DMS53 treated with DMSO at 0.1 percent for 48 hours (cell line): Measurements from ENCODE around the gene ELAVL4.

Experiments used
- DNase-seq: peaks from one replicate; lab custom pipeline; 2025; ENCODE audit not compliant: unreplicated experiment; lab: John Stamatoyannopoulos, UW

Gene ELAVL4

DNA sequence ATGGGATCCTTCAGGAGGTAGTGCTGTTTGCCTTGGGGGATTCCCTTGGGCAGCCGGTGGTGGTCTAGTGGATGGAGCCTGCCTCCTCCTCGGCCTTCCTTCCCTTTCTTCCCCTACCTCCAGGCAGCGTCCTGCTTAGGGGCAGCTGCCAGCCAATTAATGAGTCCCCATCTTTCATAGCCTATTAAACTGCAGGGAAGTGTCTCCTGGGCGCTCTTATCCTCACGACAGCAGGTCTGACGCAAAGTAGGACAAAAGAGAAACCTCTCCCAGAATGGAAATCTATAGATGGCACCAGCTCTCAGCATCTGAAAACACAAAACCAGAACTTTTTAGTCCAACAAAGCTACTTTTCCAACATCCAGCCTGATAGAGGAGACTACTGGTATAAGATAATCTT, 69.3 kb downstream of the ELAVL4 start:
- DNase-seq: no peak

DNA sequence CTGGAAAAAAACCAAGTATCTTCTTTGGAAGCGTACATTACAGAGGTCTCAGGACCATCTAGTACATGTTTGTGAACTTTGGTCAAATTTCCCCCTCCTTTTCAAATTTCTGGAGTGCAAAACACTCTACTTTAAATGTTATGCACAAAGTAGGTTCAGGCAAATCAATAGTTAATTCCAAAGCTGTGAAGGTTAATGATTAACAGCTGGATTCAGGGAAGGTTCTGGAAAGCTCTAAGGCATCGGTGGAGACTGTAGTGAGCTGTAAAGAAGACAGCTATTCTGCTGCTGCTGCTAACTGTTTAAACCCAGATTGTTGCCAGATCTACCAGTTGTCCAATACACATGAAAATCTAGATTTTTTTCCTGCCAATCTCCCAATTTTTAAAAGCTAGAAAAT, 70.9 kb downstream of the ELAVL4 start:
- peak; percentile 28 for DNase-seq

DNA sequence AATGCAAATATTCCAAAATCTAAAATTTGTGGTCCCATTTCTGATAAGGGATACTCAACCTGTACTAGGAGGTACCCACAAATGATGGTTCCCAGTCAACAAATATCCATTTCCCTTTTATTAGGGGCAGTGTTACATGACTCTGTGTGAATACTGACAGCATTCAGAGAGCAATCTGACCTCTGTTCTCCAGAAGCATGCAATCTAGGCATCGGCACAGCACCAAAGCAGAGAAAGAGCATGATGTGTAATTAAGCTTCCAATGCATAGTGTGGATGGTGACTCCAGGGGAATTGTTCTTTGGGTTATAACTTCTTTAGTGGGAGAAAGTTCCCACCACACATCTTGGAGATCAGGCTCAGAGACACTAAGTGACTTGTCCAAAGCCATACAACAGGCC, 71.6 kb downstream of the ELAVL4 start:
- DNase-seq: no peak

DNA sequence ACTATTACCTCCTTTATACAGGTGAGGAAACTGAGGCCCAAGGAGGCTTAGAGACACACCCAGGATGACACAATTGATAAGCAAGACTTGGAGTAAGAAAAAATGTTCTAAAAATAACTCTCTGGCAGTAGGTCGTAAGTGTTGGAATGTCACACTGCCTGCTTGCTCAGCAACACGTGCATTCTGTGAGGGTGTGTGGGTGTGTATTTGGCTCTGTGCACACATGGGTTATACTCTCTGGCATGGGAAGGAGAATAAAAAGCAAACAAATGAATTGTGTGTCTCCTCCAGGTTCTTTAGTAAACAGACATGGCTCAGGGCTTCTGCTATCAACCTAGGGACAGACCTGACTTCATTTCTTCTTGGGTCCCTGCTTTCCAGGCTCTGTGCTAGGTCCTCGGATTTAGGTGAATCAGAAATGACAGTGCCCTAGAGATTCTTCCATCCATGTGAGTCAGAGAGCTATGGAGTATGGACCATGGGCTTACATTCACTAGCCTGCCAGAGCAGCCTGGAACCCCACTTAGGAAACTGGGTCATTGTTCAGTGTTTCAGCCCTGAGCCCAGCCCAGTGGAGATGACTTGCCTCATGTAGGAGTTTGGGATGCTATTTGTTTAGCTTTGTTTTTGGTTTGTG, 72.4 kb downstream of the ELAVL4 start:
- no peak for DNase-seq

DNA sequence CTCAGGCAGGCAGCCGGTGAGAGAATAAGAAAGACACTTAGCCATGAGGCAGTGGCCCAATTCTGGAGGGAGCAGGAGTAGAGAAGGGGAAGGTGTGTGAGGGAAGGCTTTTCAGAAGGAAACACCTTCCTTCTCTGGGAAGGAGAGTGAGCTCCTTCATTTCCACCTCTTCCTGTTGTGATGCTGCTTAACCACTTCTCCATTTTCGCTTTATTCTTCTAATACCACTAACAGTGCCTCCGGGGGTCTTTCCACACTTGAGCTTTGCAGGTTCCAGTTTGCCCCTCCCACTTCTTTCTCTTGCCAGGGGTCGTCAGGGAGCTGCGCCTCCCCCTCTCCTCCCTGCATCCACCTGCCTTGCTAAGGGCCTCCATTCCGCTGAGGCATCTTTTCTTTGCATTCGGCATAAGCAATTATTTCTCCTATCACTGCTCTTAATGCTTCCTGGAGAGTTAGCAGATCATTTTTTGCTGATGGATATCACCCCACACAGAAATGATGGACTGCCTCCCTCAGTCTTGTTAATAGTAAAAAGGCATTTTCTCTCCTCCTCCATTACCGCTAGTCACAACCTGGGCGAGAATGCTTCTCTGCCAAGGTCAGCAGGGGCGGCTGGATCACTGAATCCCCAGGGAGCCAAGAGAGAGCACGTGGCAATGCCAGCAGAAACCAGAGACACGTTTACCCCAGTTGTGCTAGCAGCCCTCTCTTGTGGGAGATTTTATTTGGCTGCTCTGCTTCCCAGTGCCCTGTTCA, 74.8 kb downstream of the ELAVL4 start:
- DNase-seq: no peak

DNA sequence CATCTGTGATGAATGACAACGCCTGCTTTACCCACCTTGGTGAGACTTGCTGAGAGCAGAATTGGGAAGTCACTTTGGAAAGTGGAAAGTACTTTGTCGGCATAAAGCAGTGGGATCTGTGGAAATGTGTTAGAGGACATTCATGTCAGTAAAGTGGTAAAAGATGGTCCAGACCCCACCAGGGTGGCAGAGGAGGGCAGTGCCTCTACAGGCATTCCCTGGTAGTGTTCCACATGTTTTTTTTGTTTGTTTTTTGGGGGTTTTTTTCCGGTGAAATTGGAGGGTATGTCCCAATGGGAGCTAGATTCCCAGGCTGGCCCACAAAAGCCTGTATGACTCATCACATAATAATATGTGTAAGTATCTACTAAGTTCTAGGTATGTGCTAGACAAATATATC, 80.6 kb downstream of the ELAVL4 start:
- no peak for DNase-seq

DNA sequence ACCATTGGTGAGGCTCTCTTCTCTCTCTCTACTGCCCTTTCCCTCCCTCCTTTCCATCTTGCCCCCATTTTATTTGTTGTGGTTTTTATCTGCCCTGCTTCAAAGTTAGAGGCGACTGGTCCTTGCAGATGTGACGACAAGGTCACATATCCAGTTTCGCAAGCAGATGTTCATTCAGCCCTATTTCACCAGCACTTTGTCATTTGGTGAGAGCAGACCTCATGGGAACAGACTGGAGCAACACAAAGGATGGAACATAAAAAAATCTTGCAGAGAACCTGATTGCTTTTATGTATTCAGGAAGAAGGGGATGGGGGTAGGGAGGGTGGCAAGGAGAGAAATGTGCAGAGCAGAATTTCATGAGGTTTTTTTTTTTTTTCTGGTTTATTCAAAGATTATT, 84.3 kb downstream of the ELAVL4 start:
- no peak for DNase-seq

DNA sequence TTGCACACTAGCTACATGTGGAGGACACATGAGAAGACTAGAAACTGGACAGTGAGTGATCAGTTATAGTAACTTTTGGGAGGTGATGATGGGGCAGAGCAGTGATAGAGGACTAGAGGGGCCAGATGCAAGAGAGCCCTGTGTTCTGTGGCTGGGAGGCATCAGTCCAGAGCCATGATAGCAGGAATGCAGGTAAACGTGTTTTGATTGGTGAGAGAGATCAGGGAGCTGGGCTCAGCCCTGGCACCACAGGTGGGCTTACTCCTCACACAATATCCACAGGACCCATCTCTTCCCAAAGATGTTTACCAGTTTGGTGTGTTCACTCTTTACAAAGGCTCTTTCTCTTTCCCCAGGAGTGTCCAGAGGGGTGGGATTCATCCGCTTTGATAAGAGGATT, 86.5 kb downstream of the ELAVL4 start:
- no peak for DNase-seq

DNA sequence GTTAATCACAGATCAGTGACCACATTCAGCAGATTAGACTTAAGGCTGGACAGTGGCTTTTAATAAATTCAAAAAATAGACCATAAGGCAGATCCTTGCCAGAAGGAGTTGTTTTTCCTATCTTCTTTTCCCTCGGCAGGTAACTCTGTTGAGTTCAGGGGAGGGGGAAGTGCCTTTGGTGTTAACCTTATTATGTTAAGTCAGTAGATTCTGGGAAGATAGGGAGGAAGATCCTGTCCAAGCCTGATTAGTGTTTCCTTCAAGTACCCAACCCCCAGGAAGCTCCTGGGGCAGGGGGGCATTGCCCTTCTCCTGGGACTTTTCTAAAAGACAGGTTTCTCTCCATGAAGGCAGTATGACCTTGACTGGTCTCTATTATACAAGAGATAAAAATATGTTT, 87.4 kb downstream of the ELAVL4 start:
- DNase-seq: no peak

DNA sequence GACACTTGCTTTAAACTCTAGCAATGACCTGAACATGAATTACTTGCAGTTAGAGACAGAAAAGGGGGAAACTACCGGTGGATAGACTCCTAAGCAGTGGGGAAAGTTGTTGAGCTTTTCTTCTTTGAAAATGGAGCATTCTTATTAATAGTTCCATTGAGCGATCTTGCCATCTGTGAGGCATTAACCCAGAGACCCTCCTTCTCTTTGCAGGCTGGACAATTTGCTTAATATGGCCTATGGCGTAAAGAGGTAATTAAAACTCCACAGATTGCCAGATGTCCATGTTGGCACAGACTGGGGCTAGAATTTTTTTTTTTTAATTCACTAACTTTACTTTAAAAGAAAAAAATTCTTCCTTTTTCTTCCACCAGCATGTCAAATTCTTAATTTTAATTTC, 88.5 kb downstream of the ELAVL4 start:
- DNase-seq: no peak

DNA sequence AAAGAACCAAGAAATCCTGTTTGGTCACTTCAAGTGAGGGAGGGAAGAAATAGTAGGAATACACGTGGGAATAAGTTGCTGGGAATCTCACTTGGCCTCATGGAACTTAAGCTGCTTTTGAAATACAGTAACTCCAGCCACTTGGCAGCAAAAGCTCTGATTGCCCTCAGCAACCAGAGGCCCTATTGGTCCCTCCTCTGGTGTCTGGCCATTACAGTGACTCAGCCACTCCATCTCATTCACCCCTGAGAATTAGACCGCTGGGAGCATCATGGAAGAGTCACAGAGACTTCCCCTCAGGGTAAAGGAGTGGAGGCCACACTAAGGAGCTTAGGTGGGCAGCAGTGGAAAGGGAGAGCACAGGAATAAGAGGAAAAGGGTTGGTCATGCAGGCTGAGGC, 99.6 kb downstream of the ELAVL4 start:
- DNase-seq: no peak

DNA sequence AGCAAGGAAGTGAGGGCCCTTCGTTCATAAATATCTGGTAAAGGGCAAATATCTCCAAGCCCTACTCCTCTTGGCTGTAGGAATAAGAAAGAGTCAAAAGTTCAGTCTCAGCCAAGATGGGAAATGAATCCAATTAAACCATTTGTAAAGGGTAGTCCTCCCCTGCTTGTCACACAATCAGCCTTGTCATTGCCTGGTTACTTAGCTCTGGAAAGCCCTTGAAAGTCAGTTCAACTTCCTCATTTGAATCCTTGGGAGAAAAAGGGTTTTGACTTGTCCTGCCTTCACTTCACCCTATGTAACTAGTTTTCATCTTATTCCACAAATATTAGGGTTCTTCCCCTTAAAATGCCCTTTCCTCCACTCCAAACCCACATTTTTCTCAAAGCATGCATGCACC, 100.0 kb downstream of the ELAVL4 start:
- no peak for DNase-seq

DNA sequence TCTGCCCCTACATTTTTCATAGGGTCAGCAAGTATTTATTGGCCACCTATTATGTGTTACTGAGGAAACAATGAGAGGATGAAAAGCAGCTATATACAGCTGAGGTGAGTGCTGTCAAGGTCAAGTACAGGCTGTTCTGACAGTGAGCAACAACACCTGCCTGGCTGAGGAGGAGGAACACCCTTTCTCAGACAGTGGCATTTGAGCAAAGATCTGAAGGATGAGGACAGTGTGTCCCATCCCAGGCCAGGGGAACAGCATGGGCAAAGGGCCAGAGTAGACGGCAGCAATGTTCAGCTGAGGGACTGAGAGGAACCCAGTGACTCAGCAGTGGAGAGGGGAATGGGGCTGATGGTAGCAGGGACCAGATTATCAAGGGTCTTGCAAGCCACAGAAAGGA, 101.0 kb downstream of the ELAVL4 start:
- no peak for DNase-seq

DNA sequence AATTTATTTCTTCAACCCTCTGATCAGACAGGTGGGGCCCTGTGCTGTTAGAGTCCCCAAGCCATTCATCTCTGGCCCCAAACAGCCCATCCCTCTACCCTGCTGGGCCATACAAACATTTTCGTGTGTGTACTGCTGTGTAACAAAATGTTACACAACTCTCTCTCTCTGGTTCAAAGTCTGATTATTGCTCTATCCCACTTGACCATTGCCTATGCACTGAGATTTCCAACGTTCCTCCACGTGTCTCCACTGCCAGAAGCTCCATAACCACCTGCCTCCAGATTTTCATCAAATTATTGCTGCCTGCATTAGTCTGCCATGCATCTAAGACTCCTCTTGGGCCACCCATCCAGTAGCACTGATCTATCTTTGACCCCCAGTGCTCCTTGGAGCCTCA, 104.8 kb downstream of the ELAVL4 start:
- DNase-seq: no peak

DNA sequence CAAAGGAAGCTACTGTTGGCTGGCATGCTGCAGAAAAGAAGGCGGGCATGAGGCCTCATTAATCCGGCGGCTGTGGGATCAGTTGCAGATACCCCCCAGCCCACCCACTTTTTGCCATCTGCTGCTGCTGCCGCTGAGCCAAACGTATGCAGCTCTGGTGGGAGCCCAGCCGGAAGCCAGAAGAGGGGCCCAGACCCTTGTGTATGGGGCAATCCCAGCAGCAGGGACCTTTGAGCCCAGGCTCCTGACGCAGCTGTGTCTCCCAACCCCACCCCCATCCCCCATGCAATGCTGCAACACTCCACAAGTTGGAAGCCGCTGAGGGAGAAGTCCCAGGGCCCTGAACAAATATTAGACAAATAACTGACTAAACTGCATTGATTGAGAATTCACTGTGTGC, 106.0 kb downstream of the ELAVL4 start:
- DNase-seq: no peak

DNA sequence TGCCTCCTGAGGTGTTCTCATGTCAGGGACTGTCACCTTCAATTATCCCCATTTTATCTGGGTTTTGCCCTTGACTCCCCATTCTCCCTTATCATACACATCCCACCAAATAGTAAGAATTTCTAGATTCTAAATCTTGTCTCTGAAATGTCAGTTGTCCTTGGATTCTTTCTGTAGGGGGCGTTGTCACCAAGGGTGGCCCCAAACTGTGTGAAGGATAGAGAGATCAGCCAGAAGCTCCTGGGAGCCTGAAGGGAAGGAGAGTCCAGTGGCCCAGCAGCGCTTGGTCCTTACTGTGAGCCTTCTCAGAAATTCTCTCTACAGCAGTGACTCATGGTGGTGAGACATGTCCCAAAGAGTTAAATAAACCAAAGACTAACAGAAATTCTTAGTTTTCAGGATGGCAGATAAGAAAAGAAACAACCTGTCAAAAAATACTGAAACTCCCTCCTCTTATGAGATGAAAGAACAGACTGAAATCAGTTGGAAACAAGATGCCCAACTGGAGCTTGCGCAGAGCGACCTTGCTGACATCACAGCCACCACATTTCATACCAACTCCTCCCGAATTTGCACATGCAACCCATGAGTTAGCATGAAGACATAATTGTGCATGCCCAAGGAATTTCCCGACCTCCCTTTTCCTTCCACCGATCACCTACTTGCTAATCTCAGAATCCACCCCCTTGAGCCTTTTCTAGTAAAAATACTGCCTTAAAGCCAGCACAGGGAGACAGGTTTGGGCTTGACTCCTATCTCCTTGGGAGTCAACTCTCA, 109.8 kb downstream of the ELAVL4 start:
- DNase-seq: no peak

DNA sequence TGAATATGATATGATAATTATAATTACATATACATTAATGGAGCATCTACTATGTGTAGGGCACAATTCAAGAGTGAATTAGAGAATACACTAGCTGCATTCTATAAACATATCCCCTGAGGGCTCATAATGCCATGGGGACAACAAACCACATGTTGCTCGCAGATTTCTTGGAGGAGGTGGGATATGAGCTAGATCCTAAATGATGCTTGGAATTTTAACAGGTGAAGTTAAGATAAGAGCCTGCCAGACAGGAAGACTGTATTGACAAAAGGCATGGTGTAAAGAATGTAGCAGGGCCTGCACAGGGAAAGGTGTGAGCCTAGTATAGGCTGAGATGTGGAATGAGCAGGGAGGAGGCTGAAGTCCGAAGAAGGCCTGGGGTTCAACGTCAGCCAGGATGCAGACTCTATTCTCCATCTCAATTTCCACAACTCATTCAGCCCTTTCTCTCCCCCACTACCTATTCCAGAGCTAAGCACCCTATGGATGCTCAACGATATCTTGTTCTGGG, 120.2 kb downstream of the ELAVL4 start:
- no peak for DNase-seq

DNA sequence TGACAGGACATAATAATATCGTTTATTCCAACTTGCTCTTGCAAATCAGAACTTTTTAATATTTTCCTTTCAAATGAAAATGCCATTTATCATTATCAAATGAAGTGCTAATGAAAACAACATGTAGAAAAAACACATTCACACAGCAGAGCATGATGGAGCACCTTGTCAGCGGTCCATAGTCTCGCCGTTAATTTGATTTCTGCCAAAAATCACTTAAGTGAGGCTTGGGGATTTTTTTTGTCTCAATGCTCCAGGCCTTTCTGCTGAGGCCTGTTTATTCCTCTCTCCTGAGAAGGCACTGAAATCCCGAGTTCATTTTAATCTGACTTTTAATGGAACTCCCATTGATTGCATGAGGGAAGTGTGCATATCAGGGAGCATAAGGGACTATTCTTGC, 122.5 kb downstream of the ELAVL4 start:
- no peak for DNase-seq

DNA sequence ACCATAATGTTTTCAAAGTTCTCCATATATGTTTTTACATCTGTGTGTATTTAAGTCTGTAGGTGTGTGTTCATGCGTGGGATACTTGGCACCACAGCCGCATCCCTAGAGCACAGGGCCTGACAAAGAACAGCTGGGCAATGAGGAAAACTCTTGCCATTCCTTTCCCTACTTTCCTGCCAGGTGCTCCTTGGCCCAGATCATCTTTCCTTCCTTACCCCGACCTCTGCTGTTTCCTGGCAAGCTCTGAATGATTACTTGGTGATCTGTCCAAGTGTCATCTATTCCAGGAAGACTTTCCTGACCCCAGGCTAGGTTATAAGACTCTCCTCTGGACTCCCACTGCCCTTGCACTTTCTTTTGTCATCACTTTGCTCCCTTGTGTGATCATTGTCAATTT, 123.6 kb downstream of the ELAVL4 start:
- no peak for DNase-seq

DNA sequence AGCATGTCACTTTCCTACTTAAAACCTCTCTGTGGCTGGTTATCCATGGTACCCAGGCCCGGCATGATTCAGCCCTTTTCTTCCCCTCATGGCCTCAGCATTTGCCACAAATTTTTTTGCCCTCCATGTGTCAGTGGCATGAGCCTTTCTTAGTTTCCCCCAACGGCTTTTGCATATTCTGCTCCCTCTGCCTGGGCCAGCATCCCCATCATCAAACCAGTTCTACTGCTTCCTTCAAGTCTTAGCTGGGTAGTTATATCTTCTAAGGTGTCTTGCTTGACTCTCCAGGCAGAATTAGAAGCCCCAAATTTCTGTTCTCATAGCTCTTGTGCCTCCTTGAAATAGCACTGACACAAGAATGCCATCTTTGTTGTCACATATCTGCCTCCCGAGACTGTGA, 127.9 kb downstream of the ELAVL4 start:
- DNase-seq: no peak

DNA sequence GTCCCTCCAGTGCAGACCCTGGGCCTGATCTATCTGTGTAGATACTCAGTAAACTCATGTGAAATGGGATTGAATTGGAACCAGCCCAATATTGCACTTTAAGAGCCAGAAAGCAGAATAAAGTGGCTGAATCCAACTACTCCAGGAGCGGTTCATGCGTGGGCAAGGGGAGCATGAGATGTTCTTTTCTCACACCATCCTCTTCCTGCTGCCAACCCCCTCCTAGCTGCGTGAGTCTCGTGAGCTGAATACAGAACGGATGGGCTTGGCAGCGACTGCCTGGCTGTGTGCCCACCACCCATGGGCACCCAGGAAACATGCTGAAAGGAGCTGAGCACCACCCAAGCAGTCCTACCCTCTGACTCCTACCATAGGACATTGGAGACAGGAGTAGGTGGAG, 128.3 kb downstream of the ELAVL4 start:
- DNase-seq: no peak

DNA sequence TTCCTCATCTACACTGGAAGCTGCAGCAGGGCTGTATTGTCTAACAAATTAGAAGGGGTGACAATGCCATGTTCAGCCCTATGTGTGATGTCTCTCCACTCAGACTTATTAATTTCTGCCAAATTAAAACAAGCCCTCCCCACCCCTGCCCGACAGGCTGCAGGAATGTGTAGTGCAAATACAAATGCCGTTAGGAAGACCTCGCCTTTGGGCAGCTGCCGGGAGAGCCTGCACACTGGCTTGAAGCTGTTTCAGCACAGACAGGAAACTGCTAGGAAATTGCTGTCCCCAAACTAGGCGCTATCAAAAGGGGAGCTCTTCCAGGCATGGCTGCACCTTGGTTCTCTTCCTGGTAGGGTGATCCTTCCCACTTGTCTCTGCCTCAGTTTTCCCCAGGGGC, 135.2 kb downstream of the ELAVL4 start:
- DNase-seq: no peak
